SK-N-SH (cell line): ENCODE data around the gene NKX6-2. TPM values are rescaled to one million over a fixed set of nuclear protein-coding genes. Genes with fewer than 3 reads are reported as not detected.

Experiments used
- CTCF ChIA-PET: fragments of 300-600, 350-600 bp; formaldehyde crosslinking; extraction: SDS; loops from one replicate; lab custom pipeline; 2021; lab: Yijun Ruan, JAX
- POLR2A ChIA-PET: fragments of 350-600 bp; sonication (Branson Sonifier 250); formaldehyde crosslinking; extraction: SDS; loops from one replicate; lab custom pipeline; 2020; ENCODE audit warnings: antibody characterized with exemption, inconsistent platforms; lab: Yijun Ruan, JAX
- DNase-seq: peaks from one replicate; pipeline ENCODE4 v3.0.0; 2012
- H2AFZ ChIP-seq: fragments of 200-600 bp; sonication (generic); 2 replicates; pipeline ENCODE4 v1.8.1; 2016; ENCODE audit warnings: antibody characterized with exemption, mild to moderate bottlenecking, low read depth
- H3F3A ChIP-seq: fragments of 200-600 bp; sonication (generic); replicated peaks from 2 replicates; pipeline ENCODE3; 2016; ENCODE audit warnings: antibody characterized with exemption, mild to moderate bottlenecking; ENCODE audit not compliant: insufficient read depth
- H3K27ac ChIP-seq, 2 experiments: fragments of 200-500 bp in 1 of 2; fragments of 200-600 bp in 1 of 2; sonication (Bioruptor generic) in 1 of 2; sonication (generic), shearing (Covaris generic) in 1 of 2; 2 replicates each; pipeline versions ENCODE4 v1.5.1 to v1.6.1; 2014 to 2016; ENCODE audit warnings: low read depth in 2 of 2, inconsistent platforms in 1 of 2, low read length in 1 of 2, mild to moderate bottlenecking in 1 of 2, mixed read lengths in 1 of 2
- H3K27me3 ChIP-seq: fragments of 200-600 bp; sonication (generic), shearing (Covaris generic); 2 replicates; pipeline ENCODE4 v1.6.1; 2016; ENCODE audit warnings: mixed run types; ENCODE audit not compliant: insufficient read depth
- H3K36me3 ChIP-seq, 2 experiments: fragments of 200-500 bp in 1 of 2; fragments of 200-600 bp in 1 of 2; sonication (Bioruptor generic) in 1 of 2; sonication (generic) in 1 of 2; replicated peaks in 1 of 2; 2 replicates each; pipeline versions ENCODE3 to v1.5.1; 2014 to 2016; ENCODE audit warnings: low read length in 1 of 2, mild to moderate bottlenecking in 1 of 2; ENCODE audit not compliant: insufficient read depth in 2 of 2, control insufficient read depth in 1 of 2
- H3K4me1 ChIP-seq, 2 experiments: fragments of 200-500 bp in 1 of 2; fragments of 200-600 bp in 1 of 2; sonication (Bioruptor generic) in 1 of 2; sonication (generic), shearing (Covaris generic) in 1 of 2; 2 replicates each; pipeline versions ENCODE4 v1.5.1 to v1.6.1; 2014 to 2016; ENCODE audit warnings: low read depth in 1 of 2, low read length in 1 of 2, mixed run types in 1 of 2; ENCODE audit not compliant: insufficient read depth in 2 of 2, control insufficient read depth in 1 of 2
- H3K4me2 ChIP-seq: fragments of 200-600 bp; sonication (generic), shearing (Covaris generic); 2 replicates; pipeline ENCODE4 v1.6.1; 2017; ENCODE audit warnings: mixed run types
- H3K4me3 ChIP-seq, 2 experiments: fragments of 200-500 bp in 1 of 2; fragments of 200-600 bp in 1 of 2; sonication (Bioruptor generic) in 1 of 2; sonication (generic), shearing (Covaris generic) in 1 of 2; 2 replicates each; pipeline versions ENCODE4 v1.5.1 to v1.8.1; 2014 to 2016; ENCODE audit warnings: low read depth in 2 of 2, inconsistent platforms in 1 of 2, low read length in 1 of 2, mild to moderate bottlenecking in 1 of 2, mixed read lengths in 1 of 2, moderate library complexity in 1 of 2
- H3K79me2 ChIP-seq: fragments of 200-600 bp; sonication (generic); 2 replicates; pipeline ENCODE4 v1.8.1; 2017; ENCODE audit warnings: mild to moderate bottlenecking; ENCODE audit not compliant: insufficient read depth
- H3K9ac ChIP-seq: fragments of 200-600 bp; sonication (generic); 2 replicates; pipeline ENCODE4 v1.6.1; 2017; ENCODE audit warnings: mixed run types
- H3K9me2 ChIP-seq: fragments of 200-600 bp; sonication (generic); 2 replicates; pipeline ENCODE4 v1.6.1; 2017; ENCODE audit warnings: mixed run types
- H3K9me3 ChIP-seq: fragments of 200-600 bp; sonication (generic); 2 replicates; pipeline ENCODE4 v1.6.1; 2017; ENCODE audit warnings: mixed run types, mild to moderate bottlenecking, moderate library complexity
- H4K20me1 ChIP-seq: fragments of 200-600 bp; sonication (generic); 2 replicates; pipeline ENCODE4 v1.6.1; 2017; ENCODE audit warnings: mild to moderate bottlenecking, mixed run types; ENCODE audit not compliant: insufficient read depth
- CTCF ChIP-seq: fragments of 200-600 bp; sonication (generic); IDR thresholded peaks from 2 replicates; pipeline ENCODE4 v1.6.1; 2017; ENCODE audit warnings: antibody characterized with exemption, mild to moderate bottlenecking, moderate library complexity
- ELF1 ChIP-seq: IDR thresholded peaks from 2 replicates; pipeline ENCODE4 v1.4.0; 2012
- FOSL2 ChIP-seq: IDR thresholded peaks from 2 replicates; pipeline ENCODE4 v1.4.0; 2012; ENCODE audit warnings: low read depth, mild to moderate bottlenecking, moderate library complexity, borderline replicate concordance
- GABPA ChIP-seq: IDR thresholded peaks from 2 replicates; pipeline ENCODE4 v1.4.0; 2012; ENCODE audit warnings: low read depth, mild to moderate bottlenecking
- GATA2 ChIP-seq: sonication (generic); formaldehyde crosslinking; IDR thresholded peaks from 2 replicates; pipeline ENCODE4 v1.5.0; 2020; ENCODE audit warnings: mild to moderate bottlenecking, missing genetic modification reagents
- MEF2A ChIP-seq: IDR thresholded peaks from 2 replicates; pipeline ENCODE4 v1.4.0; 2012; ENCODE audit warnings: low read depth, borderline replicate concordance
- NFIC ChIP-seq: IDR thresholded peaks from 2 replicates; pipeline ENCODE4 v1.4.0; 2012; ENCODE audit warnings: borderline replicate concordance
- RAD21 ChIP-seq: IDR thresholded peaks from 2 replicates; pipeline ENCODE4 v1.6.1; 2012; ENCODE audit warnings: mild to moderate bottlenecking, low read length
- RCOR1 ChIP-seq: fragments of 150-350 bp; IDR thresholded peaks from 2 replicates; pipeline ENCODE4 v1.6.1; 2017; ENCODE audit warnings: antibody characterized with exemption, low read length
- REST ChIP-seq: IDR thresholded peaks from 2 replicates; pipeline ENCODE4 v1.6.1; 2012; ENCODE audit warnings: mild to moderate bottlenecking, low read depth, low read length, moderate library complexity
- USF2 ChIP-seq: fragments of 150-350 bp; IDR thresholded peaks from 2 replicates; pipeline ENCODE4 v1.6.1; 2017; ENCODE audit warnings: antibody characterized with exemption, low read length, low read depth, borderline replicate concordance
- WGBS: methylation state at CpG from one replicate; pipeline ENCODE4 v1.1.6; 2017; ENCODE audit warnings: low lambda C conversion rate; 5-methylcytosine and 5-hydroxymethylcytosine counted together
- polyA plus RNA-seq, 3 experiments: library from polyadenylated mRNA; depleted of rRNA; stranded (reverse); fragments of >200 nt; gene quantifications; 2 replicates each; pipeline ENCODE4 v1.2.3, GENCODE V29; 2012

The NKX6-2 gene
- polyA plus RNA-seq, 1 of the 3 experiments (the other 2 are of a cell fraction), result not detected

GRCh38 chr10:132758865-132759264 is 27.1 kb downstream of the NKX6-2 start (continued):
- TF ChIP-seq REST, result no peak
- TF ChIP-seq, all 33 proteins: peak for 0

DNA sequence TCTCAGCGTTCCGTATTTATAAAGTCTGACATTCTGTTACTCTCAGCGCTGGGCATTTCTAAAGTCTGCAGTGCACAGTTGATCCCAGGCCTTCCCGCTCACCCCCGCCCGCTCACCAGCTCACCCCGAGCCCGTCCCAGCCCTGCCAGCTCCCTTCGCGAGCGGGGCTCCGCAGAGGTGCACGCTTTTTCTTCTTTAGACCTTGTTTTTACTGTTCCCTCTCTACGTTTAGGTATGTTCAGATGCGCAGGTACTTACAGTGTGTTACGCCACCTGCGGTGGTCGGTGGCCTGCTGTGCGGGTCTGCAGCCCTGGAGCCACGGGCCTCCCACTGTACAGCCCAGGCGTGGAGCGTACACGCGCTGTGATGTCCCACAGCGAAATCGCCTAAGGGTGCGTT is 28.8 kb downstream of the NKX6-2 start:
- no peak overlapping the region for H3K4me3 ChIP-seq
- no peaks in the 10 kb centered on the region for H3K4me1 ChIP-seq
- H3K36me3 ChIP-seq, result no peaks in the 10 kb centered on the region
- no peaks in the 10 kb centered on the region for H3K27me3 ChIP-seq
- no peak overlapping the region for H3K27ac ChIP-seq
- no peak overlapping the region for H3K4me2 ChIP-seq
- ChIA-PET CTCF (no interaction called here), POLR2A (no interaction called here)
- H3K9ac ChIP-seq, result no peak overlapping the region
- H3K9me2 ChIP-seq, result no peaks in the 10 kb centered on the region
- no peak for TF ChIP-seq NFIC
- TF ChIP-seq REST, result no peak
- TF ChIP-seq FOSL2, result no peak
- TF ChIP-seq GATA2 (CRISPR knock-in tag), result no peak
- TF ChIP-seq ELF1, result no peak
- no peak for TF ChIP-seq RCOR1
- TF ChIP-seq GABPA, result no peak
- no peak for TF ChIP-seq CTCF
- no peak for TF ChIP-seq RAD21
- TF ChIP-seq MEF2A, result no peak
- no peak for TF ChIP-seq USF2
- no peaks in the 10 kb centered on the region for H3F3A ChIP-seq
- no peaks in the 10 kb centered on the region for H4K20me1 ChIP-seq
- no peak overlapping the region for H2AFZ ChIP-seq
- no peak for DNase-seq
- H3K79me2 ChIP-seq, result no peaks in the 10 kb centered on the region
- 95% methylated on average over 27 of the region's 27 CpGs for WGBS
- no peaks in the 10 kb centered on the region for H3K9me3 ChIP-seq
